HG03175 (cell line): Measurements from ENCODE around the gene TFB2M.
"Not testable (repeated sequence)": the region's sequence is repeated elsewhere in the genome, so short reads cannot be mapped to it uniquely, and the experiment has no call there.

ENCODE experiments used
- ATAC-seq: cut with Tn5 transposase; IDR thresholded peaks from one replicate; pipeline ENCODE4 v1.9.1; 2021; ENCODE audit warnings: mild to moderate bottlenecking, moderate library complexity; ENCODE audit not compliant: unreplicated experiment

The TFB2M gene

DNA sequence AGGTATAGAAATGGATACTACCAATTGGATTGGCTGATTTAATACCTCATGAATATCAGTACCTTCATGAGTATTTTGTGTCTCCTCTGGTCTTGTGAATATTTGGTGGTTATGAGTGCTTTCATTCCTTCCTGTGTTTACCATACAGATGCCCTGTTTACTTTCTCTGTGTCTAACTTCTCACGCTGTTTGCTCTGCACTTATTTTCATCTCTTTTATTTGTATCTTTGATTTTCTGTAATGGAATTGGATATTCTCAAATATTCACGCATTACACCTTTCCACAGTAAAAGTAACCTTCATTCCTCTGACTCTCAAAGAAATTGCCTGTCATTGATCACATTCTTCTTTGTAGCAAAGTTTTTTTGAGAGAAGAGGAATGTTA, 17.0 kb upstream of the TFB2M start:
- no peak for ATAC-seq

DNA sequence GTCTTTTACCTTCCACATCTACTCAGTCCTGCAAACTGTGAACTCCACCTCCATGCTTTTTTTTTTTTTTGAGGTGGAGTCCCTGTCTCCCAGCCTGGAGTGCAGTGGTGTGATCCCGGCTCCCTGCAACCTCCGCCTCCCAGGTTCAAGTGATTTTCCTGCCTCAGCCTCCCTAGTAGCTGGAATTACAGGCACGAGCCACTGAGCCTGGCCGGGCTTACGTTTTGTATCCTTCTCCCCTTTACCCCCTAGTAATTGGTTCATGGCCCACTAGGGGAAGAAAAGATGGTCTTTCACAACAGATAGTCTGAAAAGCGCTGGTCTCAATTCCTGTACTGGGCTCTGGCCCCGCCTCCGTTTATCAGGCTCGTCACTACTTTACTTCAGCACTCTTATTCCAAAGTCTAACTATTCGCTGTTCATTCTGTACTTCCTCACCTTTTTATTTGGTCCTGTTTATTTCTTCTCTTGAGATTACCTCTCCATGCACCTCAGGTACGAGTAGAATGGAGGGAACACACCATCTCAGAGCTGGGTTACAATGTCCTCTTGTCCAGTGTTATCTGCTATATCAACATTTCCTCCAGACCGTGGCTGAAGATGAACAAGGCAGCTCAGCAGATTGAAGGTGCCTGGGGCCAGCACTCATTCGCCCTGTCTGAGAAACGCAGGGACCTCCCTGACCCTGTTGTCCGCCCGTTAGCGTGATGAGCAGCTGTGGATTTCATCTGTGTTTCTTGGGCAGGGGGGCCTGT, 16.4 kb upstream of the TFB2M start:
- ATAC-seq = no peak

DNA sequence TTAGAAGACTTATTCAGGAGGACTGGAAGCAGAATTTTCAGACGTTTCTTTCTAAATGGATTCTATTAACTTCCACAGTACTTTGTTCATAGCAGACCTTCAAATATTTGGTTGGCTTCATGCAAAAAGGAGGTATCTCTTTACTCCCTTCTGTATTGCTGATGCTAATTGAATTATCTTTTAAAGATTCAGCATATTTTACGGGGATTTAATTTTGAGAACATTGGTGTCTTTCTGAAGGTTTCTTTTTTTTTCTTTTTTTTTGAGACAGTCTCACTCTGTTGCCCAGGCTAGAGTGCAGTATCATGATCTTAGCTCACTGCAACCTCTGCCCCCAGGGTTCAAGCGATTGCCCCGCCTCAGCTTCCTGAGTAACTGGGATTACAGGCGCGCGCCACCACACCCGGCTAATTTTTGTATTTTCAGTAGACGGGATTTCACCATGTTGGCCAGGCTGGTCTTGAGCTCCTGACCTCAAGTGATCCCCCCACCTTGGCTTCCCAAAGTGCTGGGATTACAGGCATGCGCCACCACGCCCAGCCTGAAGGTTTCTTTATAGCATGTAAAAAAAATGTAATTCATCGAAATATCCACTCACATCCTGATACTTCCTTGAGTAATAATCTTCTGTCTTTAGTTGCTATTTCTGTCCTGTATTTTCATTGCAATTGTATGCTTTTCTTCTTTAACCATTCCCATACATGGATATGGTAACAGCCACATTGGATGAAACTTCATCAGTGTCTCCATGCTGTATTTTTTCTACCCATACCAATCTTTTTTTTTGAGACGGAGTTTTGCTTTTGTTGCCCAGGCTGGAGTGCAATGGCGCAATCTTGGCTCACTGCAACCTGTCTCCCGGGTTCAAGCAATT, 14.7 kb upstream of the TFB2M start:
- ATAC-seq = no peak

DNA sequence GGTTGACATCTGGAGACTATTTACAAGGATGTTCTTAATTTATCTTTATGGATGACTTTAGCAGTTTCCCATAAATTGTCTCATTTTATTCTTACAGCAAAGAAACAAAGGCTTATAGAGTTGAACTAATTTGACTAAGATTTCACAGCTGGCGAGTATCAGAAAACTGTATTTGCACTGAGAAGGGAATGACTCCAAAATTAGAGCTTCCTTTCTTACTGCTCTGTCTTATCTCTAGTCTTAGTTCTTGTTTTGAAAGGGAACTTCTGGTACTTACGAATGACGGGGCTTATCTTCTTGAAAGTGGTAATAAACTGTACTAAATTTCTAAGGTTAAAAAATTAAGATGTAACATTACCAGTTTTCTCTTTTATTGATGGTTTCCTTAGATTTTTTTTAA, 13.8 kb upstream of the TFB2M start:
- ATAC-seq = peak; percentile 76

DNA sequence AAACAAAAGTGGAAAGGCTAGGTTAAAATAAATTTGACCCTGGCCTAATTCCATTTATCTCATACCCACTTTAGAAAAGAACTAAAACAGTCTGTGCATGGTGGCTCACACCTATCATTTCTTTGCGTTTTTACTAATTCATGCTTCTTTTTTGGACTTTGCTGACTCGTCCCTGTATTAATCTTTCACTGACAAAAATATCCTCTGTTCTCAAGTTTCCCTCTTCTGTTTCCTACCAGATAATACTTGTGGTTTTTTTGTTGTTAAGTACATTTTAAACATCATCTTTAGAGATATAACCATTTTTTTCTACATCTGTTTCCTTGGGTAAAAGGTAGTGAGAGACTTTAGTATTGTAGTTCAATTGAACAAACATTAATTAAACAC, 11.7 kb upstream of the TFB2M start:
- no peak for ATAC-seq

DNA sequence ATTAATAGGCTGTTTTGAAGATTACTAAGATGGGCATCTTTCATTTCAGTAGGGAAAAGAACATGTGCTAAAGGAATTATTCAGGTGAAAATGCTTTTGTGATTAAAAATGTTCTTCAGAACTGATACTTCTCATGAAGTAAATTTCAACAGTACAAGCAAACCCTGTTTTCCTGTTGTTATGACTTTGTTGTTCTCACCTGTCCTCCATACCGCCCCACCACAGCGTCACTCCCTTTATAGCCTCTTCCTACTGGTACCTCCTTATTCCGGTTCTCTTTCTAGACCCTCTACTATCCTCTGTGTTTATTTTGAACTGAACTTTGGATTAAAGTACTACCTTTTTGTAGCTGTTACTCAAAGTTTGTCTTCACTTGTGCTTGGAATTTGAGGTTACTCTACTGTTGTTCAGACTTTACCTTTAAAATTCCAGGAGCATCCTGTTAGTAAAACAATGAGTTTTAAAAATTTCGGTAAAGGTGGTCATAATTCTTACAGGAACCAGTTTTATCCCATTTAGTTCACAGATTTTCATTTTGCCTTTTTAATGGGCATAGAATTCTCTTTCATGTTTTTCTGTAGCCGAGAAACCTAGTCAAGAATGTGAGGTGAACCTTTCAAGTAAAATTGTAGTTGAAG, 11.1 kb upstream of the TFB2M start:
- ATAC-seq = no peak

DNA sequence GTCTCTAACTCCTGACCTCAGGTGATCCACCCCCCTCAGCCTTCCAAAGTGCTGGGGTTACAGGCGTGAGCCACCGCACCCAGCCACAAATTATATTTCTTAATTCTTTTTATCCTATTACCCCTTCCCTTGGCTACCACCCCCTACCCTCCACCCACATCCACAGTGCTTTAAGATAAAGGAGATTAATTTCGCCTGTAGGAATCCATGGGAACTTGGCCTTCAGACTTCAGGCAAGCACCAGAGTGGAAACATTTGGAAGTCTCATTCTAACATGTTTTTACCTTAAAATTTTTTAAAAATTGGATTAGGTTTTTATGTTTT, 10.6 kb upstream of the TFB2M start:
- no peak for ATAC-seq

DNA sequence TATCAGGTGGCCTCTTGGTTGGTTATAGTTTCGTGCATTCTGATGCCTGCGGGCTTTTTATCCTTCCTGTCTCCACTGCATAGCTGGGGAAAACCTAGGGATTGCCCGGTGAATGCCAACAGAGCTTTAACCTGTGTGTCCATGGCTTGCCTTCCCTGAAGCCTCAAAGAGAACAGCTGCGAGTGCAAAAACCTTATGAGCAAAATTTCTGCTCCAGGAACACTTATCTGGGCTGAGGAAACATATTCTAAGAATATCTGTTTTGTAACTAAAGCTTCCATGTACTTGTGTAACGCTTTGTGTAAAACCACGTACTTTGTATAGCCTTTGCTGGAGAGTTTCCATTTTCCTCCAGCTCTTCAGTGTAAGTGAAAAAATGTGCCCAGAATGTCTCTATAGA, 7.4 kb upstream of the TFB2M start:
- ATAC-seq = no peak

DNA sequence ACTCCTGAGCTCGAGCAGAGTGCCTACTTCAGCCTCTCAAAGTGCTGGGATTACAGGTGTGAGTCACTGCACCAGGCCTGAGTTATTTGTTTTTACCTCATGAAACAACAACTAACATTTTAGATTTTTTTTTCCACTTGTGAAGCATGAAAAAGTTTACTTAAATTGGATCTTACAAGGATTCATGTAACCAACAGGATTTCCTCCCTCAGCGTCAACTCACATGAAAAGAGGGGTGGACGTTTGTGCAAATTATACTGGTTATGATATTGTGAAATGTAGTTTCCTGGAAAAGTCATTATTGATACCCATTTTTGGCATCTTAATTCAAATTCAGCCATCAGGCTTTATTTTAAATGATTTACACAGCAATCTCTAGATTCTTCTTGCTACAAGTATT, 6.7 kb upstream of the TFB2M start:
- no peak for ATAC-seq

DNA sequence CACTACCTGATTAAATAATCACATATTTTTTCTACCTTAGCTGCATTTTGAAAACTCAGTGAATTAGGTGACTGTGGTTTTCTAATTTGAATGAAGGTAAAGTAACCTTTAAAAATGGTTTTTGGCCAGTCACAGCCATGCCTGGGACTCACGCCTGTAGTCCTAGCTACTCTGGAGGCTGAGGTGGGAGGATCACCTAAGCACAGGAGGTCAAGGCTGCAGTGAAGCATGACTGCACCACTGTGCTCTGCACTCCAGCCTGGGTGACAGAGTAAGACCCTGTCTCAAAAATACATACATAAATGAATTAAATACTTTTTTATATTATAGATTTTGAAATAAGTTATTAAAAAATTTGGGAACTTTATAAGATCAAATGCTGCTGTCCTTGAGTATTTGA, 5.9 kb upstream of the TFB2M start:
- ATAC-seq = no peak

DNA sequence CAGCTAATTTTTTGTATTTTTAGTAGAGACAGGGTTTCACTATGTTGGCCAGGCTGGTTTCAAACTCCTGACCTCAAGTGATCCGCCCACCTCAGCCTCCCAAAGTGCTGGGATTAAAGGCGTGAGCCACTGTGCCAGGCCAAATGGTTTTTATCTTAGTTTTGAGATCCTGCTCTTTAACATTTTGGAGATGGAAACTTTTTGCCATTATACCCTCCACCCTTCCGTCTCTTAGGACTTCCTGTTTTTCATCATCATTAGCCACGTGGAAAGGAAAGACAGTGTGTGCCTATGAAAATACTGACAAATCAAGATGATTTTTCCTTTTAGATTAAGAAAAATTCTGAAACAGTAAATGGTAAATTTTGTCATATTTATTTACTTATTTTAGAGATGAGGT, 5.2 kb upstream of the TFB2M start:
- not testable (repeated sequence) for ATAC-seq

DNA sequence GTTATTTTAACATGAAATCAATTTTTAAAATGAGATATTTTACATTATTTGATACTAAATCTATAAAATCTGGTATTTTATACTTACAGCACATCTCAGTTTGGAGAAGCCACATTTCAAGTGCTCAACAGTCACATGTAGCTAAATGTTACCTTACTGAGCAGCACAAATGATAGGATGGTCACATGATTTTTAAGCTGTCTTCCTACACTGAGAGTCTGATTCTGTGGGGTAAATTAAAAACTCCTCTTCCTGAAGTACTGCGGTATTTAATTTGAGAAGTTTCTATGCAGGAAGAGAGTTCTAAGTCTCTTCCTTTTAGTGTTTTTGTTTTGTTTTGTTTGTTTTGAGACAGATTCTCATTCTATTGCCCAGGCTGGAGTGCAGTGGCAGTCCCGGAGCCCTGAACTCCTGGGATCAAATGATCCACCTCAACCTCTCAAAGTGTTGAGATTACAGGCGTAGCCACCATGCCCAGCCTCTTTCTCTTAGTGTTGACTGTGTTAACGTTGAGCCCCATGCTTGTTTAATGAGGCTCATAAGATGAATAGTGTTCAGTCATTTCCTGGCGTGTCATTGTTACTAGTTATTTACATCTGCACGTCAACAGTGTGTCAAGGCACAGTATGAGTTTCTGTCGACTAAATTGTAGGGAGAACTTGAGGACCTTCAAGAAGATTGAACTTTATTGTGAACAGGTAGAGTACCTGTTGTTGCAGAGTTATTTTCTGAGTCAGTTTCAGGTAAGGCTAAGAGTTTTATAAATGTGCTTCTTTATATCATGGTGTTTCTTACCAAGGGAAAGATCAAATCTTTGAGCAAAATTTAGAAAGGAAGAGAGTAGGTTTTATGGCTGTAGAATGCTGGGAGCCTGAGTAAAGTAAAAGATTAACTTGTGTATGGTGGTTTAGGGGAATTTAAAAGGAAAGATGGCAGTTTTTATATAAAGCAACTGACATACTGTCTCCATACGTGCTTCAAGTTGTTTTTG, 3.5 kb upstream of the TFB2M start:
- no peak for ATAC-seq

DNA sequence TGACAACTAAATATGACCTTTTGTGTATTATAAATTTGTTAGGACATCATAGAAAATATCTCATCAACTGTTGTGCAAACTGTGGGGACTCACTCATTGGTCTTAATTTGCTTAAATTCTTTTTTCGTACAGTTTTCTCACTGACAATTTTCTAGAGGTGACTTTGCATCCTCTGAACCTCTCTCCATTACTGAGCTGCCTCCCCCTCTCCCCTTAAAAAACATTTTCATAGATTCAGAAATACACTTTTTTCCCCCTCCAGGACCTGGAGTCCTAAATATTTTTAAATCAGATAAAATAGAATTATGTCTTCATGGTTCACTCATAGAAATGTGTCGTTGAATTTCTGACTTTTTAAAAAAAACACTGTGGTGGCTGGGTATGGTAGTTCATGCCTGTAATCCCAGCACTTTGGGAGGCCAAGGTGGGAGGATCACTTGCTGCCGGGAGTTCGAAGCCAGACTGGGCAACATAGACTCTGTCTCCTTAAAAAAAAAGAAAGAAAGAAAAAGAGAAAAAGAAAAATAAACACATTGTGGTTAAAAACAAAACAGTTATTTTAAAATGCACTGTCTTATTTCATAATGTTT, 1.7 kb upstream of the TFB2M start:
- no peak for ATAC-seq

DNA sequence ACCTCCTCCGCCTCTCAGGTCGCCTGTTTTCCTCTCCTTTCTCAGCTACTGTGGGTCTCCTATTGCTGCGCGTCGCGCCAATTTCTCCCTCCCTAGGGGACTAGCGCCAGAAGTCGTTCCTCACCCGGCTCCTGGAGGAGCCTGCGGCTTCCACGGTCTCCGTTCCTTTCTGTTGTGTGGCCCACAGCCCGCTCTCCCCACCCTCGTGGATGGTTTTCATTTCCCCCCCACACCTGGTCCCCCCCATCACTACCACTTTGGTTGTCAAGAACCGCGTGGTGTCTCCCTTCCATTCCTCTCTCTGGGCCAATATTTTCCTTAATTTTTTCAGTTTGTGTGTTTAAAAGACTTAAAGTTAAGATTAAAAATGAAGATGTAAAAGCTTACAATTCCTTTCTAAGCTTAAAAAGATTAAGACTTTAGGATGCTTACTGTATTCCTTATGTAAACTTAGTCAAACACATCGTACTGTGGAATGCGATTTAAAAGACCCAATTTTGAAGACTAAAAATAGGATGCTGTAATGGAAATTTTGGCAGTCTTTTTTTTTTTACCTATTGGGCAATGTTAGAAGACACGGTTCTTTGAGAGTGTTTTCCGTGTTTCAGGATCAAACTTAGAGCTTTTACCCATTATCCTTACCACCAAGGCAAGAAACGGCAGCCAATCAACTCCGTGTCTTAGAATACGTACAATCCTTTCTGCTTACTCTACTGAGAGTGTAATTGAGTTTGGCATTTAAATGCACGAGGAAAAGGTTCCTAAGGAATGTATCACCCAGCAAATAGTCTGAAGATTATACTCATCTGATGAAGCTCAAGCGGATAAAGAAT, 968 bp upstream of the TFB2M start:
- peak; percentile 17 for ATAC-seq

DNA sequence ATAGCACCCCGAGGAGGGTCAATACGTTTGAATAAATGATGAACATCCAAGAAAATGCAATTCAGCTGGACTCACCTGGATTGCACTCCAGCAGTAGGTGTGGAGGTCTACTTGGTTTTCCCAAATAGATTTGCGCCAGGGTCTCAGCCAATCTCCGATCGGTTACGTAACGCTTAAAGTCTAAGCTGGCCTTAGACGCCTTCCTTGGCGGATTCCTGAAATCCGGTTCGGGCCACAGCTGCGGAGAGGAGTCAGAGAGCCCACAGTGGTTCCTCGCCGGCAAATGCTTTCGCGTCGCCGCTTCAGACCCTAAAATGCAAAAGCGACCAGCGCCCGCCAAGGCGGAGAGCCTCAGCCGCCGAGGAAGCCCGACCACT, 322 bp downstream of the TFB2M start:
- ATAC-seq = peak; percentile 1

DNA sequence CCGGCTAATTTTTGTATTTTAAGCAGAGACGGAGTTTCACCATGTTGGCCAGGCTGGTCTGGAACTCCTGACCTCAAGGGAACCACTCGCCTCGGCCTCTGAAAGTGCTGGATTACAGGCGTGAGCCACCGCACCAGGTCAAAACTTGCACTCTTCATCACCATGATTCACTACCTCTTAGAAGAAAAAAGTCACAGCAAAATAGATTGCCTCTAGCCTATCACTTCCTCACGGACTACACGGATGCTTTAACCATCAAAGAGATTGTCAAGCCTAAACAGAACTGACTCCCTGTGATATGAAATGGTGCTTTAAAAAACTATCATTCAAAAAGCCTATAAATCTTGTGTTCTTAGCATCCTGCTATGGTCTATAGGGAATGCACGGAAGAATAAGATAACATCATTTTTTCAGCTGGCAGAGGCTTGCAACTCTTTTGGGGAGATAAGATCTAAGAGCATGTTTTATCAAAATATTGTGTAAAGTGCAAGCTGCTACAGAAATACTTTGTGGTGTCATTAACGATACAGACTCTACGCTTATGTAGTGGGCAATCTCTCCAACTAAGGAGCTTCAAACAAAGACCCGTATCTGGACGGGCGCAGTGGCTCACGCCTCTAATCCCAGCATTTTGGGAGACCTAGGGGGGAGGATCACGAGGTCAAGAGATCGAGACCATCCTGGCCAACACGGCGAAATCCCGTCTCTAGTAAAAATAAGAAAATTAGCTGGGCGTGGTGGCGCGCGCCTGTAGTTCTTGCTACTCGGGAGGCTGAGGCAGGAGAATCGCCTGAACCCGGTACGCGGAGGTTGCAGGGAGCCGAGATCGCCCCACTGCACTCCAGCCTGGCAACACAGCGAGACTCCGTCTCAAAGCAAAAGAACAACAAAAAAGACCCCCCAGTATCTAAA, 966 bp downstream of the TFB2M start:
- ATAC-seq = no peak

DNA sequence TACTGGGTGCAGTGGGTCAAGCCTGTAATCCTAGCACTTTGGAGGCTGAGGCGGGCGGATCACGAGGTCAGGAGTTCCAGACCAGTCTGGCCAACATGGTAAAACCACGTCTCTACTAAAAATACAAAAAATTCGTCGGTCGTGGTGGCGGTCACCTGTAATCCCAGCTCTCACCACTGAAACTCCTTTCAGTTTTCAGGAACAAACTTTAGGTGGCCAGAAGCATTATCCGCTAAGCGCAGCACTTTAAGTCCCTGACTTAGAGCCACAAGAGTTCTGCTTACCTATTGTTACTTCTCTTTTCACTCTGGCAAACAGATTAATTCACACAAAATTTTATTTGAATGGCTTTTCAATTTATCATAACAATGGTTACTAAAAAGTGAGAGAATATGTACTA, 5.2 kb downstream of the TFB2M start:
- not testable (repeated sequence) for ATAC-seq

DNA sequence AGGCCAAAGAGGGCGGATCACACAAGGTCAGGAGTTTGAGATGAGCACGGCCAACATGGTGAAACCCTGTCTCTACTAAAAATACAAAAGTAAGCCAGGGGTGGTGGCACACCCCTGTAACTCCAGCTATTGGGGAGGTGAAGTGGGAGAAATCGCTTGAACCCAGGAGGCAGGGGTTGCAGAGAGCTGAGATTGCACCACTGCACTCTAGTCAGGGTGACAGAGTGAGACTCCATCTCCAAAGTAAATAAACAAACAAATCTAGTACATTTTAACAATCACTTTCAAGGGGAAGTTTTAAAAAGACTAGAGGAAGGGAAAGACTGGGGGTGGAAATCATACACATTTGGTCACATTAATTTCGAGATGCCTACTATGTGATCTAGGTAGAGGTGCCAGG, 6.8 kb downstream of the TFB2M start:
- no peak for ATAC-seq

DNA sequence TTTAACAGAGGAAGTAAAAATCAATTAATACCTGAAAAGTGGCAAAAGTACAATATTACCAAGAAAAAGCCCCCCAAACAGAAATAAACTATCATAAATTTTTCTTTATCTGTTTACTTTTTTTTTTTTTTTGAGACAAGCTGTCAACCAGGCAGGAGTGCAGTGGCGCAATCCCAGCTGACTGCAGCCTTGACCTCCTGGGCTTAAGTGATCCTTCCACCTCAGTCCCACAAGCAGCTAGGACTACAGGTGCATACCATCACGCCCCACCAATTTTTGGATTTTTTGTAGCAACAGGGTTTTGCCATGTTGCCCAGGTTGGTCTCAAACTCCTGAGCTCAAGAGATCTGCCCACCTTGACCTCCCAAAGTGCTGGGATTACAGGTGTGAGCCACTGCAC, 8.0 kb downstream of the TFB2M start:
- no peak for ATAC-seq
